HG03342 (cell line): ENCODE measurements around the gene DEDD.
"Not testable (repeated sequence)": the region's sequence is repeated elsewhere in the genome, so short reads cannot be mapped to it uniquely, and the experiment has no call there.

Experiments
- ATAC-seq: cut with Tn5 transposase; IDR thresholded peaks from one replicate; pipeline ENCODE4 v1.9.1; 2021; ENCODE audit warnings: mild to moderate bottlenecking, moderate library complexity; ENCODE audit not compliant: unreplicated experiment

Gene DEDD

GRCh38 chr1:161128591-161129420 is 3.7 kb downstream of the DEDD start:
- no peak for ATAC-seq

DNA sequence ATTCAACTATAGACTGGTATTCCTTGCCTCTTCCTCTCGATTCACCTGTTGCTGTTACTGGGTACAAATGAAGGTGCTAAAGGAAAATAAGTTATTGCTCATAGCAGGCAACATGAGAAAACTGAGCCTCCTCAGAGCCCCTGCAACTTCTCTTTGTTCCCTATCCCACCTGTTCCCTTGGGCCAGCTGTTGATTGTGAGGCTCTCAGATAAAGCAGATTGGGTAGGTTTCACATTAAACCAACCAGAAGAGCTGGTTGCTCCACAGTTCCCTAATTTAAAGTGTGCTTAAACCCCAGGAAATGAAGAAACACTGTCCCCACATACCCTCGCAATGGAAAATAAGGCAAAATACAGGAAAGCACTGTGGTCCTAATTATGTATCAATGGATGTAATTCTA is 4.8 kb downstream of the DEDD start:
- ATAC-seq = no peak

DNA sequence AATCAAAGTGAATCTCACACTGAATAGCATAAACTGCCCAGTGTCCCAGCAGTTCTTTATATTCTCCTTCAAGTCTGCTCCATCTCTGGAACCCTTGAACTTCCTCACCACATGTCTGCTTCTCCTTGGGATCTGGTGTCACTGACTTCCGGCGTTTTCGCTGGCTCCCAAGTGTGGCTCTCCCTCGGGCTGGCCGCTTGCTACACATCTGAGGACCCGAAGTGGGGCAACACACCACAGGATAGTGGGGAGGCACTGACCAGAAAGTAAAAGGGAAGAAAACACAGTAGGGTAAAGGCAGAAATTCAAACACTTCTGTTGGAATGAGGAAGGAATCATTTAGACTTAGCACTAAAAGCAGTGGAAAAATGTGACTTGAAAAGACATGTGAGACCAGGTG is 9.5 kb downstream of the DEDD start:
- no peak for ATAC-seq

GRCh38 chr1:161121834-161122233 is 10.6 kb downstream of the DEDD start:
- no peak for ATAC-seq

DNA sequence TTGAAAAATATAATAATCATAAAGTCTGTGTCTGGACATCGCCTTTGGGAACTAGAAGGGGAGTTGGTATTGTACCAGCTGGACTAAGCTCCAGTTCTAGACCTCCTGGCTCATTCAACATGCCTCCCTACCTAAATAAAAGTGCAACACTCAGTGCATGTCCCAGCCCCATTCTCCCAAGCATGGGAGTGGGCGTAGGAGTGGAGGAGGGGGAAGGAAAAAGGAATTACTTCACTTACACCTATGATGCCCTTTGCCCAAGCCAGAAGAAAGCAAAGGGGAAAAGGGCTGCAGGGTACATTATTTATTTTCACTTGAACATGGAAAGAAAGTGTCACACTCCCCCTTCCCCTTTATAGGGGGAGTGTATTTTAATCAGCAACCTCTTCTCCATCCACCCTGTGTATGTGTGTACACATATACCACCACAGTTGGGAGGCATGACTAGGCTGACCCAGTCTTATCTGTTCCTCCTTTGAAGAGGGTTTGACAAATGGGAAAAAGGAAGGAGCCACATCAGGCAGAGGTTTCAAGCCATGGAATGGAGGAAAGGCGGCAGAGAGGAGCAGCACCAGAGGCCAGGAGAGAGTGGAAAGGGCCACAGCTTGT is 11.3 kb downstream of the DEDD start:
- ATAC-seq = no peak

GRCh38 chr1:161119092-161119903 is 13.2 kb downstream of the DEDD start:
- ATAC-seq = peak; percentile 40

DNA sequence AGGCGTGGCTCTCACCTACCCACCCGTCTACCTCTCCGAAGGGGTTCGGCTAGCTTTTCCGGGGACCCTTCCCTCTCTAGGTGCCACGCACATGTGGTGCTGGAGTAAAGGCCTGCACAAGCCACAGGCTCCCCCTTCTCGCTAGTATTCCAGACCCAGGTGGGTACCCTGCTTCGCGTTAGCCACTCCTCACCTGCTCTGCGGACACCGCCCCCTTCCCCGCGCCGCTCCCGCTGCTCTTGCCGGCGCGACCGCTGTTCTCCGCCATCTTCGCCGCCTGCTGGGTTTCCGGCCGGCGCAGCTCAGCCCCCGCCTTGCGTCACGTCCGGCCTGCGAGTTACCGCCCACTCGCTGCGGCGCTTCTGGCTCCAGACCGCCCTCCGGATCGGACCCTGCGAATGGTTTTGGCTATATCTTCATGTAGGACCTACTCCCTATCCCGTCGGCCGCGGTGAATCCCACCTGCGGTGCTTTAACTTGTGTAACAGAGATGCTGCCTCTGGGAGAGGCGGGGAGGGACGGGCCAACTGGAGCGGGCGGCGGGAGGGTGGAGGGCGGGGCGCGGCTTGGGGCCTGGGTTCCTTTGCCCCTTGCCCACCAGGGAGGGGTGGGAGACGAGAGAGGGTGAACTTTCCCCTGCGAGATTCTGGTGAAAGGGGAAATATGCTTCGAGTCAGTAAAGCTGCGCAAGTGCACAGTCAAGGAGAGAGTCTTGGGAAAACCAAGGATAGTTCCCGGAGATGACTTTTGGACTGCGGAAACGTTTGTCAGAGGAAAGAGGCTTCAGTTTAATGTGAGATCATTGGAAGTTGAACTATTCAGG is 14.5 kb downstream of the DEDD start, which contains the start of the genes NIT1 and PFDN2:
TSS of gene NIT1 (plus strand) at position 347 of the 823 bp plus-strand sequence. CDS start at position 419, 72 bp downstream.
TSS of gene PFDN2 (minus strand) at position 279 of the 823 bp plus-strand sequence. CDS start at position 268, 11 bp downstream.
- ATAC-seq = peak; percentile 82

DNA sequence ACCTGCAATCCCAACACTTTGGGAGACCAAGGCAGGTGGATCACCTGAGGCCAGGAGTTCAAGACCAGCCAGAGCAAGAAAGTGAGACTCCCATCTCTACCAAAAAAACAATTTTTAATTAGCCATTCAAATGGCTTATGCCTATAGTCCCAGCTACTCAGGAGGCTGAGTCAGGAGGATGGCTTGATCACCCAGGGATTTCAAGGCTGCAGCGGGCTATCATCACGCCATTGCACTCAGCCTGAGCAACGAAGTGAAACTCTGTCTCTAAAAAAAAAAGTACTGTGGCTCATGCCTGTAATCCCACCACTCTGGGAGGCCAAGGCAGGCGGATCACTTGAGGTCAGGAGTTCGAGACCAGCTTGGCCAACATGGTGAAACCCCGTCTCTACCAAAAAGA is 16.5 kb downstream of the DEDD start:
- not testable (repeated sequence) for ATAC-seq

DNA sequence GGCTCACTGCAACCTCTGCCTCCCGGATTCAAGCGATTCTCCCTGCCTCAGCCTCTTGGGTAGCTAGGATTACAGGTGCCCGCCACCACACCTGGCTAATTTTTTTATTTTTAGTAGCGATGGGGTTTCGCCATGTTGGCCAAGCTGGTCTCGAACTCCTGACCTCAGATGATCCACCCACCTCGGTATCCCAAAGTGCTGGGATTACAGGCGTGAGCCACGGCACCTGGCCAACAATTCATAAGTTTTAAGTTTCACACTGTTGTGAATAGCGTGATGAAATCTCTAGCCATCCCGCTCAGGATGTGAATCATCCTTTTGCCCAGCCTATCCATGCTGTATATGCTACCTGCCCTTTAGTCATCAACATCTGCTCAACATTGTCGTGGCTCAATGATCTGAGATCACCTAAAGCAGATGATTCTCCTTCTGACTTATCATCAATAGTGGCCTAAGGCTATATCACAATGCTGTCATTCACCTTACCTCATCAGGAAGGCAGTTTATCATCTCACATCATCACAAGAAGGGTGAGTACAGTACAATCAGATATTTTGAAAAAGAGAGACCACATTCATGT is 17.2 kb downstream of the DEDD start:
- no peak for ATAC-seq

DNA sequence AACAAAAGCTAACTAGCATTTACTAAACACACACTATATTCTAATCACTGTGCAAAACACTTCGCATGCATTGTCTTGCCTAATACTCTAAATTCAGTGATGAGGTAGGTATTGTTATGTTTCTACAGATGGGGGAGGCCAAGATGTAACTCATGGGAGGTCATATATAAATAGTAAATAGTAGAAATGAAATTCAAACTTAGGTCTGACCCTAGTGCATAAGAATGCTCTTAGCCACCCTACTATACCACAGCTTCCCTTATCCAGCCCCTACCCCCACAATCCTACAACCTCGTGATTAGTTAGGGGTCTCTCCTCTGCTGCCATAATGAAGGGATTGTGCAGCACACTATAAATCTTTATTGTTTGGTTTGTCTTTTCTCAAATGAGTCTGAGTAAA is 17.9 kb downstream of the DEDD start:
- ATAC-seq = no peak

GRCh38 chr1:161113915-161114314 is 18.6 kb downstream of the DEDD start:
- no peak for ATAC-seq

DNA sequence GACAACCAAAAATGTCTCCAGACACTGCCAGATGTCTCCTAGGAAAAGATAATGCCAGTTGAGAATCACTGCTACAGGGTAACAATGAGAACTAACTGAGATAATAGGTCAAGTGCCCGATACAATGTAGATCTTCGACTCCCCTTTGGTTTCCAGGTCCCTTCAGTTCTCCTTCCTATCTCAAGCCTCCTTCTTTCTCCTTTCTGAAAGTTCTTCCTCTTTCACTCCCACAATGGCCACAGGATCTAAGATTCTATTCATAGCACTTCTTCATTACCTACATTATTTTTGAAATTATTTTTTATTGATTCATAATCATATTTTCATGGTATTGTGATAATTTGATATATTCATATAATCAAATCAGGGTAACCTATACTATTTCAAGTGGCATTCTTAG is 20.9 kb downstream of the DEDD start:
- ATAC-seq = no peak

GRCh38 chr1:161111117-161111516 is 21.4 kb downstream of the DEDD start:
- no peak for ATAC-seq

DNA sequence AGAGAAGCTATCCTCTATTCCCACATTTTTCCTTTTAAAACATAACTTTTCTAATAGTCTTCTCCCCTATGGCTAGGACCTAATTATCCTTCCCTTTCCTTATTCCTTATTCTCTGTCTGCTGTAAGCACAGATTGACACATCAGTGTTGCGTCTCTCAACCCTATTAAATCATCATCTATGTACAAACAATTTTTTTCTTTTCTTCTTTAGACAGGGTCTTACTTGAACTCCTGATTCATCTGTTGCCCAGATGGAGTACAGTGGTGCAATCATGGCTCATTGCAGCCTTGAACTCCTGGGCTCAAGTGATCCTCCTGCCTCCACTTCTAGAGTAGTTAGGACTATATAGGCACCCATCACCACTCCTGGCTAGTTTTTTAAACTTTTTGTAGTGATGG is 26.0 kb downstream of the DEDD start:
- no peak for ATAC-seq

GRCh38 chr1:161100556-161100955 is 31.9 kb downstream of the DEDD start:
- no peak for ATAC-seq

- no peak for ATAC-seq
Observed at GRCh38 chr1:161099090-161099802, 33.2 kb downstream of the DEDD start.

DNA sequence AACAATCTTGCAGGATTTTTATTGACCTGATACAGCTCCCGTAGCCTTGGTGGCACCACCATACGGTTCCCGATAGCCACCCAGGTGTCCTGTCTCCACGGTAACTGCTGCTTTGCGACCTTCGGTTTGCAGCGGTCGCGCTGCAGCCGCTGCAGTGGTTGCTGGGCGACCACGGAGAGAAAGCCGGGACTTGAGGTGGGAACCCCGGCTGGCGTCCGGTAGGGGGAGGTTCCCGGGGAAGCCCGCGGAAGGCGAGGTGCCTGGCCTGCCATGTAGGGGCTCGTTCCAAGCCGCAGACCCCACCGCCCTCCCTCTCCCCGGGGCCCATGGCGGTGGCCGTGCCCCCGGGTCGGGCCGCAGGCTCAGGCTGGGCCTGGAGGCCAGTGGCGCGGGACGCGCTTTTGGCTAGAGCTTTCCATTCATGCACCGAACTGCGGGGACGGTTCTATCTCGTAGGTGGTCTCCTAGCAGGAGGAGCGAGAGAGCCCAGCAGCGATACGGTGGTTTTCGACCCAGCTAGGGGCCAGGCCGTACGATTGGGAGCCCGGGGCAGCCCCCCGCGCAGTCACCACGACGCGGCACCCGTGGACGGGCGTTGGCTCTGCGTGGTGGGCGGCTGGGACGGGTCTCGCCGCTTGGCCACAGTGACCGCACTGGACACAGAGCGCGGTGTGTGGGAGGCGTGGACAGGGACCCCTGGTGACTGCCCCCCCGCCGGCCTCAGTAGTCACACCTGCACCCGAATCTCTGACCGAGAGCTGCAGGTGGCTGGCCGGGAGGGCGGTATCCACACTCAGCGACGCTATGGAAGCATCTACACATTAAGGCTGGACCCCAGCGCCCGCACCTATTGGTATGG is 34.0 kb downstream of the DEDD start, which contains the start of gene KLHDC9:
TSS of gene KLHDC9 (plus strand) at position 152 of the 859 bp plus-strand sequence. CDS start at position 327, 175 bp downstream.
- ATAC-seq = peak; percentile 60

DNA sequence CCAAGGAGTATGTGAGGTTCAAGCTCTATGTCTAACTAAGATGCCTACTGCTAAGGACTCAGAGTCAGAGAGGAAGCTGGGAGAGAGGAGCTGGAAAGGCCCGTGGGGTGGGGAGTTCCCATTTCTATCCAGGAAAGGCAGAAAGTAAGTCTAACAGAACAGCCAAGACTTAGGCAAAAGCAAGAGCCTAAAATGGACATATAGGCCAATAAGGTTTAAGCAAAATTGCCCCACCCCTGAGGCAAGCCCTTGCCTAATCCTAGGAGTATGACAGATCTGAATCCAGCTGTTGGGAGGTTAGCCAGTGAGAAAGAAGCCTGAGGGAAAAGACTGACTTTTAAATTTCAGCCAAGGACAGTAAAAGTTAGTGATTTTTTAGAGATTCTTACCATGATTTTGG is 35.9 kb downstream of the DEDD start:
- no peak for ATAC-seq
